HepG2 (cell line): Measurements from ENCODE around the gene NBL1. TPM values are rescaled to one million over a fixed set of nuclear protein-coding genes. Genes with fewer than 3 reads are reported as not detected.

Source experiments
- AHDC1 ChIP-seq: sonication (generic); formaldehyde crosslinking; IDR thresholded peaks from 2 replicates; pipeline ENCODE4 v1.5.1; 2020; ENCODE audit warnings: mild to moderate bottlenecking, missing genetic modification reagents, borderline replicate concordance
- ARID5B ChIP-seq: IDR thresholded peaks from 2 replicates; pipeline ENCODE4 v1.4.0; 2020; ENCODE audit warnings: mild to moderate bottlenecking, missing genetic modification reagents
- CREB1 ChIP-seq, 2 experiments: fragments of 450-650 bp in 1 of 2; IDR thresholded peaks; 2 replicates each; pipeline ENCODE4 v1.6.1; 2016 to 2017; ENCODE audit warnings: control low read depth in 1 of 2, mild to moderate bottlenecking in 1 of 2, missing compliant biosample characterization in 1 of 2, missing genetic modification characterization in 1 of 2
- DDIT3 ChIP-seq: sonication (generic); formaldehyde crosslinking; IDR thresholded peaks from 2 replicates; pipeline ENCODE4 v1.4.0; 2020; ENCODE audit warnings: mild to moderate bottlenecking, missing genetic modification reagents
- DMTF1 ChIP-seq: sonication (generic); formaldehyde crosslinking; IDR thresholded peaks from 2 replicates; pipeline ENCODE4 v1.4.0; 2020; ENCODE audit warnings: mild to moderate bottlenecking, missing genetic modification reagents
- FOXP4 ChIP-seq: sonication (generic); formaldehyde crosslinking; IDR thresholded peaks from 2 replicates; pipeline ENCODE4 v1.4.0; 2020; ENCODE audit warnings: missing genetic modification reagents
- KAT2B ChIP-seq: fragments of 150-350 bp; IDR thresholded peaks from 2 replicates; pipeline ENCODE4 v1.6.1; 2014; ENCODE audit warnings: low read depth, low read length, borderline replicate concordance
- KDM1A ChIP-seq: IDR thresholded peaks from 2 replicates; pipeline ENCODE4 v1.6.1; 2016; ENCODE audit warnings: missing compliant biosample characterization
- MTF1 ChIP-seq: sonication (generic); formaldehyde crosslinking; IDR thresholded peaks from 2 replicates; pipeline ENCODE4 v1.5.0; 2020; ENCODE audit warnings: missing genetic modification reagents
- NFE2L2 ChIP-seq: fragments of 150-350 bp; IDR thresholded peaks from 2 replicates; pipeline ENCODE4 v1.6.1; 2014; ENCODE audit warnings: low read length
- ZBTB42 ChIP-seq: sonication (generic); formaldehyde crosslinking; IDR thresholded peaks from 2 replicates; pipeline ENCODE4 v1.5.0; 2020; ENCODE audit warnings: mild to moderate bottlenecking, missing genetic modification reagents
- ZEB1 ChIP-seq: IDR thresholded peaks from 2 replicates; pipeline ENCODE4 v1.6.1; 2012; ENCODE audit warnings: mild to moderate bottlenecking, low read depth, inconsistent platforms; ENCODE audit not compliant: insufficient replicate concordance
- ZNF20 ChIP-seq: sonication (generic); formaldehyde crosslinking; IDR thresholded peaks from 2 replicates; pipeline ENCODE4 v1.4.0; 2020; ENCODE audit warnings: mild to moderate bottlenecking, moderate library complexity, missing genetic modification reagents
- ZNF296 ChIP-seq: sonication (generic); formaldehyde crosslinking; conservative IDR thresholded peaks from 2 replicates; pipeline ENCODE4 v1.5.0; 2020; ENCODE audit warnings: mild to moderate bottlenecking, missing genetic modification reagents
- ZNF775 ChIP-seq: sonication (generic); formaldehyde crosslinking; IDR thresholded peaks from 2 replicates; pipeline ENCODE4 v1.4.0; 2020; ENCODE audit warnings: missing genetic modification reagents, mild to moderate bottlenecking, moderate library complexity, borderline replicate concordance
- polyA plus RNA-seq, 8 experiments: library from polyadenylated mRNA; depleted of rRNA in 3 of 8; stranded (reverse) in 7 of 8; unstranded in 1 of 8; fragments of >200 nt; fragmentation: Illumina TruSeq in 4 of 8; extraction: Trizol in 4 of 8; gene quantifications; 2 replicates each; pipeline versions ENCODE4 v1.2.1 to v1.2.3, GENCODE V29; 2011 to 2016; ENCODE audit warnings: low read depth in 4 of 8, missing spikeins in 1 of 8, mixed read lengths in 1 of 8; ENCODE audit not compliant: insufficient read depth in 1 of 8
- total RNA-seq, 5 experiments: library from RNA; depleted of rRNA; stranded (reverse); fragments of >200 nt; fragmentation: Illumina TruSeq; extraction: Trizol; gene quantifications; 2 replicates each; pipeline ENCODE4 v1.2.3, GENCODE V29; 2016; ENCODE audit warnings: low read depth in 1 of 5

The NBL1 gene
- total and polyA plus RNA-seq, 2 of the 13 experiments (the other 11 are each of a cell fraction or from before 2014, with no cell fraction given), result 2.7 to 13.8 TPM

GRCh38 chr1:19623523-19623922 lies 20.6 kb upstream of the NBL1 start (continued):
- TF ChIP-seq ARID5B (0 out of 2 replicates have a peak, but pooled peaks have one; percentile 29), DDIT3 (CRISPR knock-in tag) (no peak), KDM1A (CRISPR knock-in tag) (no peak), ZNF20 (no peak), ZNF296 (no peak), AHDC1 (CRISPR knock-in tag) (no peak), DMTF1 (no peak), NFE2L2 (no peak), CREB1 (IDR thresholded peaks at IDR 0.05) (peak; percentile 84), CREB1 (CRISPR knock-in tag; IDR thresholded peaks at IDR 0.05) (peak; percentile 83), FOXP4 (CRISPR knock-in tag) (no peak), ZBTB42 (CRISPR knock-in tag) (no peak), MTF1 (CRISPR knock-in tag) (no peak), KAT2B (no peak), ZNF775 (CRISPR knock-in tag) (no peak), ZEB1 (no peak)
